GM19463 (cell line): ENCODE results near the gene HOXB1.
"Not testable (repeated sequence)": the region's sequence is repeated elsewhere in the genome, so short reads cannot be mapped to it uniquely, and the experiment has no call there.

Experiments used
- ATAC-seq: cut with Tn5 transposase; IDR thresholded peaks from one replicate; pipeline ENCODE4 v1.9.1; 2021; ENCODE audit warnings: mild to moderate bottlenecking, moderate library complexity; ENCODE audit not compliant: unreplicated experiment

HOXB1 gene

GRCh38 chr17:48499735-48500434, 30.9 kb downstream of the HOXB1 start:
- ATAC-seq, result no peak

DNA sequence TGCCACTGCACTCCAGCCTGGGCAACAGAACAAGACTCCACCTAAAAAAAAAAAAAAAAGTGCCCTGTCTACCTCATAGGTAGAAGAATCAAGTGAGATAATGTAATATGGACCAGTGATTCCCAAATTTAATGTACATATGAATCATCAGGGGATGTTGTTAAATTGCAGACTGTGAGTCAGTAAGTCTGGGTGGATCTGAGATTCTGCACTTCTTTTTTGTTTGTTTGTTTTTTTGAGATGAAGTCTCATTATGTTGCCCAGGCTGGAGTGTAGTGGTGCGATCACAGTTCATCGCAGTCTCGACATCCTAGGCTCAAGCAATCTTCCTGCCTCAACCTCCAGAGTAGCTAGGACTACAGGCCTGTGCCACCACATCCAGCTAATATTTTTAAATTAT, 31.6 kb downstream of the HOXB1 start:
- no peak for ATAC-seq

- ATAC-seq, result no peak
Observed at GRCh38 chr17:48498164-48498850, 32.5 kb downstream of the HOXB1 start.

DNA sequence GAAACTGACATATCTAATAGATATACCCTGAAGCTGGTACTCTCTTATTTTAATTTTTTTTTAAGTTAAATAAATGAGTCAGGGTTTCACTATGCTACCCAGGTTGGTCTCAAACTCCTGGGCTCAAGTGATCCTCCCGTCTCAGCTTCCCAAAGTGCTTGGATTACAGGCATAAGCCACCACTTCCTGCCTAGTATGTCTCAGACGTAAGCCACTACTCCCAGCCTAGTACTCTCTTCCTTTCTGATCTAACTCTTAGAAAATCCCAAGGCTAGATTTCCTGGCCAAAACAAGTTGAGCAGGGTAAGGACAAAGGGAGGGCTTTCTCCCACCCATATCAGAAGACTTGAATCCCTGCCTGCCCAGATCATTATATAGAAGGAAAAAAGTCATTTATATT, 33.7 kb downstream of the HOXB1 start:
- no peak for ATAC-seq

GRCh38 chr17:48494335-48494734, 36.5 kb downstream of the HOXB1 start:
- no peak for ATAC-seq

DNA sequence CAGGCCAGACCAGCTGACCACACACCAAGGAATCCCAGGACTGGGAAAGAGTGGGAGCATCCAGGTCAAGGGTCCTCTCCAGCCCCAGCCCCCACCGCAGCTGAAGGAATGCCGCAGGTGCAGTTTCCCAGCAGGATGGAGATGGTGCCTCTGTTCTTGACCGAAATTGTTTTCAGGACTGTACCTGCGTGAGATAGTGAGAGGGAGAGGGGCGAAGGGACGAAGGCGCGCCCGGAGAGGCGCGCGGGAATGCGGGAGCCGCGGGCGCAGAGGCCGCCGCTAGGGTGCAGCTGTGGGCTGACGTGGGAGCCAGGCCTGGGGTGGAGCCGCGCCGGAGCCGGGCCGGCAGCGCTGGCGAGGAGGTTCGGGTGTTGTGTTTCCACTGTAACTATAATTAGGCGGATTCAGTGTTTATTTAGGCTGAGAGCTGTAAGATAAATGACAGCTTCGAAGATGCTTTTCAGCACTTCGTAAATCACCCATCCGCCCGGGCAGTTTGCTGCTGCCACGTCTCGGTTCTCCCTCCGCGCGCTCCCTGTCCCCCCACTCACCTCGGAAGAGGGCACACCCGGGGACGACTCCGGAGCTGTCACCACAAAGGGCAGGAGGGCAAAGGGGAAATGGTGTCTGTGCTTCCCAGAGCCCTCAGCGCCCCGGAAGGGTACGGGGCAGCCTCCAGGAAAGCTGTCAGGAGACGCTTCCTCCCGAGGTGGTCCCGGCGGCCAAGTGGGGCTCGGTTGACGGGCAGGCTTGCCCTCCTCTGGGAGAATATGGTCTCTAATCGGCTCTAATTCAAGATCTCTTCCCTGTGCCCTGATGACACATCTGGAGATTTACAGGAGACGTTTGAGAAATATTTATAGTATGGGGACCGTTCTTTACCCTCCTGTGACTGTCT, 38.2 kb downstream of the HOXB1 start:
- ATAC-seq, result no peak

DNA sequence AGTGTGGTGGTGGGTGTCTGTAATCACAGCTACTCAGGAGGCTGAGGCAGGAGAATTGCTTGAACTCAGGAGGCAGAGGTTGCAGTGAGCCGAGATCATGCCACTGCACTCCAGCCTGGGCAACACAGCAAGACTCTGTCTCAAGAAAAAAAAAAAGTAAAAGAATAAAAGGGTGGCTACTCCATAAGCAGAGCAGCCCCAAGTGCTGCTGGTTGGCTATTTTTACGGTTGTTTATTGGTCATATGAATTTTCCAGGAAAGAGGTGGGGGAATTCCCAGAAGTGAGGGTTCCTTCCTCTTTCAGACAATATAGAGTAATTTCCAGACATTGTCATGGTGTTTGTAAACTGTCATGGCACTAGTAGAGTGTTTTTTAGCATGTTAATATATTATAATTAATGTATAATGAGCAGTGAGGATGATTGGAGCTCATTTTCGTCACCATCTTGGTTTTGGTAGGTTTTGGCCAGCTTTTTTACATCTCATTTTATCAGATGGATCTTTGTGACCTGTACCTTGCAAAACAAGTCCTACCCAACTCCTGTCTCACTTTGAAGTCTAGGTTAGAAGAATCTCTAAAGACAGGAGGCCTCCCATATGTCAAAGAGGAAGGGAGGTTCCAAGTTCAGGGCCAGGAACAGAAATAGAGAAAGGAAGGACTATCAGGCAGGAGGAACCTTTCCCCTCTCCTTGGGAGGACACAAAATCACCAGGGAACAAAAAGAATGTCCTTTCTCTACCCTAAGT, 39.1 kb downstream of the HOXB1 start:
- no peak for ATAC-seq

- ATAC-seq, result no peak
Observed at GRCh38 chr17:48490451-48490892, 40.3 kb downstream of the HOXB1 start.

- no peak for ATAC-seq
Observed at GRCh38 chr17:48489781-48490180, 41.0 kb downstream of the HOXB1 start.

GRCh38 chr17:48488548-48489106, 42.2 kb downstream of the HOXB1 start:
- ATAC-seq, result no peak

DNA sequence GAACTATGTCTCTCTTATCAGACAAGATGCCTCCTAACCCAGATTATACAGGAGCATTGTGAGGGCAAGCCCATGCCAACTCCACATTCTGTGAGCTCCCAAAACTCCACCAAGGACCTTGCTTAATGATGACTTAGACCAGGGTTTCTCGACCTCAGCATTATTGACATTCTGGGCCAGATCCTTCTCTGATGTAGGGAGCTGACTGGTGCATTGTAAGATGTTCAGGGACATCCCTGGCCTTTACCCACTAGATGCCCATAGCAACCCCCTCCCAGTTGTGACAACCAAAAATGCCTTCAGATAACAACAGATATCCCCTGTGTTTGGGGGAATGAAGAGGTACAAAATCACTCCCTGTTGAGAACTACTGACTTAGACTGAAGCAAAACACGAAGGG, 43.6 kb downstream of the HOXB1 start:
- ATAC-seq, result no peak

DNA sequence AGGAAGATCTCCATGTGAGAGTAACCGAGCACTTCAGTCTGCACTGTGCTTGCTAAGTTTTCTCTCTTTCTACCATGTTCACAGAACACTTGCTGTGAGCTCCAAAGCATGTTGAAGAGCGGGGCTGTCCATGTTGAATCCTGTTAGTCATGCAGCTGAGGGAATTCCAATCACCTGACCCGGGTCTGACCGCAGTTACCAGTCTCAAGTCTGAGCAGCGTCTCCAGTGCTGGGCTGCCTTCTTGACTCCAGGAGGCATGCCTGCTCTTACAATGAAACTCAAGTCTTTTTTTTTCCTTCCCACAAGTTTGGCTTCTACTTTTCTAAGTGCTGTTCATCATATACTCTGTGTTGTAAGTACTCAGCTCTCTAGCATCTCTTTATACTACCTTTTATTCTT, 44.3 kb downstream of the HOXB1 start:
- ATAC-seq, result no peak

GRCh38 chr17:48484850-48485249, 46.0 kb downstream of the HOXB1 start:
- ATAC-seq, result no peak

- no peak for ATAC-seq
Observed at GRCh38 chr17:48484256-48484655, 46.6 kb downstream of the HOXB1 start.

DNA sequence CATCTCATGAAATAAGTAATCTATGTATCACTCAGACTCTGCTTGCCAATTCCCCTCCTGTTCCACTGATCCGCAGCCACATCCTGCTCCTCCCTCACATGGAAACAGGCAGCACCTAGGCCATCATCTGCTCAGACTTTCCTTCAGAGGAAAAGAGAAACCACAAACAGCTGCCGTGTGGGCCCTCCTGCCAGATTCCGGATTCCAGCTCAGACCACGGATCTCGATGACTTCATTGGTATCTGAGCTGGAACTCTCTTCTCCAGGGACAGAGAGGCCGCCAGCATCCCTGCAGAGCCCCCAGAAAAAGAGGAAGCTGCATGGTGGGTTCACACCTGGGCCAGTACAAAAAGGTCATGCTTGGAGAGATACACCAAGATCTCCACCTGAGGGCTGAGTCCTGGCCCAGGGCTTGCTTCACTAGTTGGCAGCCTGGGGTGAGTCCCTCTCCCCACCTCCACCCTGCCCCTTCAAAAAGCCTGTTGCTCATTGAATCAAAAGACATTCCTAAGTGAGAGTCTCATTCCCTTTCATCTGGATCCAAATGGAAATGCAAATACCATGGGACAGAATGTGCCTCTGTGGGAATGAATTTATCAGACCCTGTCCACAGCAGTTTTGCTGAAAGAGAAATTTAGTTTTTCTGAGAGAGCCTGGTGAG, 47.2 kb downstream of the HOXB1 start:
- ATAC-seq, result no peak

- no peak for ATAC-seq
Observed at GRCh38 chr17:48483004-48483403, 47.8 kb downstream of the HOXB1 start.

GRCh38 chr17:48482301-48482700, 48.5 kb downstream of the HOXB1 start:
- ATAC-seq, result not testable (repeated sequence)

GRCh38 chr17:48479014-48479402, 51.8 kb downstream of the HOXB1 start:
- ATAC-seq, result no peak
